ENCODE measurements around the gene KCNH5. TPM values are rescaled to one million over a fixed set of nuclear protein-coding genes. Genes with fewer than 3 reads are reported as not detected.

The KCNH5 gene
- total and polyA plus RNA-seq, 2 experiments from 2014 or later = 0.36 to 1.3 TPM

- Histone ChIP-seq H3K27ac (no peak overlapping the region), H3K9me3 (ENCODE audit: low read depth) (no peaks in the 10 kb centered on the region), H3K9me2 (replicated peaks; ENCODE audit: insufficient read depth) (no peaks in the 10 kb centered on the region), H3K4me3 (no peak overlapping the region), H3K4me1 (ENCODE audit: insufficient read depth) (no peaks in the 10 kb centered on the region), H3K27me3 (no peaks in the 10 kb centered on the region), H3K4me2 (no peak overlapping the region), H3K36me3 (replicated peaks; ENCODE audit: insufficient read depth, low read depth) (no peaks in the 10 kb centered on the region), H4K20me1 (ENCODE audit: insufficient read depth, poor library complexity, severe bottlenecking) (no peaks in the 10 kb centered on the region), H3K79me2 (no peaks in the 10 kb centered on the region), H2AFZ (no peak overlapping the region)
- 96% methylated on average over 1 of the region's 1 CpG for WGBS (ENCODE audit: low lambda C conversion rate, missing lambda C conversion rate)
- no peak for DNase-seq (ENCODE audit: low spot score)
- no peak for TF ChIP-seq CTCF (IDR thresholded peaks at IDR 0.05; ENCODE audit: poor library complexity)
- no peak for TF ChIP-seq EZH2phosphoT487 (IDR thresholded peaks at IDR 0.05; ENCODE audit: low read depth, severe bottlenecking, unreplicated experiment)
- no peak for TF ChIP-seq EZH2 (IDR thresholded peaks at IDR 0.05; ENCODE audit: borderline replicate concordance)
Observed at GRCh38 chr14:62718629-62719028, 326.6 kb downstream of the KCNH5 start.

- peaks cover under 1% of the 10 kb centered on the region for H3K4me1 ChIP-seq (ENCODE audit: insufficient read depth)
- no peaks in the 10 kb centered on the region for H4K20me1 ChIP-seq (ENCODE audit: insufficient read depth, poor library complexity, severe bottlenecking)
- H3K9me2 ChIP-seq (replicated peaks; ENCODE audit: insufficient read depth) = no peaks in the 10 kb centered on the region
- H3K27ac ChIP-seq = no peak overlapping the region
- DNase-seq (ENCODE audit: low spot score) = no peak
- H3K9me3 ChIP-seq (ENCODE audit: low read depth) = no peaks in the 10 kb centered on the region
- H2AFZ ChIP-seq = no peak overlapping the region
- TF ChIP-seq CTCF (IDR thresholded peaks at IDR 0.05; ENCODE audit: poor library complexity) (no peak), EZH2 (IDR thresholded peaks at IDR 0.05; ENCODE audit: borderline replicate concordance) (no peak), EZH2phosphoT487 (IDR thresholded peaks at IDR 0.05; ENCODE audit: low read depth, severe bottlenecking, unreplicated experiment) (no peak)
- H3K4me3 ChIP-seq = no peak overlapping the region
- H3K79me2 ChIP-seq = no peaks in the 10 kb centered on the region
- H3K4me2 ChIP-seq = no peak overlapping the region
- H3K36me3 ChIP-seq (replicated peaks; ENCODE audit: insufficient read depth, low read depth) = no peaks in the 10 kb centered on the region
- WGBS (ENCODE audit: low lambda C conversion rate, missing lambda C conversion rate) = 77% methylated on average over 7 of the region's 7 CpGs
- no peaks in the 10 kb centered on the region for H3K27me3 ChIP-seq
Observed at GRCh38 chr14:62711351-62712023, 333.8 kb downstream of the KCNH5 start.

- H2AFZ ChIP-seq = no peak overlapping the region
- no peaks in the 10 kb centered on the region for H3K79me2 ChIP-seq
- H3K36me3 ChIP-seq (replicated peaks; ENCODE audit: insufficient read depth, low read depth) = no peaks in the 10 kb centered on the region
- no peak for TF ChIP-seq EZH2phosphoT487 (IDR thresholded peaks at IDR 0.05; ENCODE audit: low read depth, severe bottlenecking, unreplicated experiment)
- no peak for TF ChIP-seq CTCF (IDR thresholded peaks at IDR 0.05; ENCODE audit: poor library complexity)
- no peak for TF ChIP-seq EZH2 (IDR thresholded peaks at IDR 0.05; ENCODE audit: borderline replicate concordance)
- DNase-seq (ENCODE audit: low spot score) = no peak
- no peaks in the 10 kb centered on the region for H3K27me3 ChIP-seq
- no peak overlapping the region for H3K27ac ChIP-seq
- no peak overlapping the region for H3K4me2 ChIP-seq
- no peak overlapping the region for H3K4me3 ChIP-seq
- H3K9me2 ChIP-seq (replicated peaks; ENCODE audit: insufficient read depth) = no peaks in the 10 kb centered on the region
- no peaks in the 10 kb centered on the region for H4K20me1 ChIP-seq (ENCODE audit: insufficient read depth, poor library complexity, severe bottlenecking)
- no peaks in the 10 kb centered on the region for H3K9me3 ChIP-seq (ENCODE audit: low read depth)
- peaks cover 7% of the 10 kb centered on the region for H3K4me1 ChIP-seq (ENCODE audit: insufficient read depth)
Observed at GRCh38 chr14:62710811-62711210, 334.4 kb downstream of the KCNH5 start.

All from hepatocyte (in vitro differentiated cells).